Peyer's patch (tissue), 4 donors: ENCODE measurements around the gene EVC2.

Experiments
- POLR2A ChIP-seq, 2 donors: fragments of 450-650 bp; IDR thresholded peaks; one replicate each; pipeline ENCODE4 v1.5.1; 2017; ENCODE audit warnings: antibody characterized with exemption in 2 of 2, mild to moderate bottlenecking in 2 of 2, moderate library complexity in 2 of 2
- TF ChIP-seq, protein P1 (sequence below), 6 experiments: fragments of 450-650 bp in 4 of 6; fragments of 200-600 bp in 2 of 6; sonication (generic) in 1 of 6; IDR thresholded peaks; one replicate each; pipeline ENCODE4 v1.5.1; 2017 to 2019; ENCODE audit warnings: antibody characterized with exemption in 6 of 6, mild to moderate bottlenecking in 3 of 6, moderate library complexity in 1 of 6

DNA sequence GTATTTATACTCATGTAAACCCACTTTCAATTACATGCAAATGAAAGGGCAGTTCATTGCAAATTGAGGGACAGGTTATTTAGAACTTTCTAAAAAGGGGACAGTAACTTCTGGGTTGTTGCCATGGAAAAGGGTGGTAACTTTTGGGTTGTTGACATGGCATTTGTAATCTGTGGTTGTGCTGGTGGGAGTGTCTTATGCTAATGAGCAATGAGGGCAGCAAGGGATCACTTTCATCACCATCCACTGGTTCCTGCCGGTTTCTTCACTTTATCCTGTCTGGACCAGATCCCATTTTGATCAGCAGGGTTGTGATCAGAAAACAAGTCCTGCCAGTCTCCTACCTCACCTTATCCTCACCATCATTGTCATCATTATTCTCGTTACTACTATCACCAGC lies 34.6 kb upstream of the EVC2 start:
- TF ChIP-seq, protein P1, sequence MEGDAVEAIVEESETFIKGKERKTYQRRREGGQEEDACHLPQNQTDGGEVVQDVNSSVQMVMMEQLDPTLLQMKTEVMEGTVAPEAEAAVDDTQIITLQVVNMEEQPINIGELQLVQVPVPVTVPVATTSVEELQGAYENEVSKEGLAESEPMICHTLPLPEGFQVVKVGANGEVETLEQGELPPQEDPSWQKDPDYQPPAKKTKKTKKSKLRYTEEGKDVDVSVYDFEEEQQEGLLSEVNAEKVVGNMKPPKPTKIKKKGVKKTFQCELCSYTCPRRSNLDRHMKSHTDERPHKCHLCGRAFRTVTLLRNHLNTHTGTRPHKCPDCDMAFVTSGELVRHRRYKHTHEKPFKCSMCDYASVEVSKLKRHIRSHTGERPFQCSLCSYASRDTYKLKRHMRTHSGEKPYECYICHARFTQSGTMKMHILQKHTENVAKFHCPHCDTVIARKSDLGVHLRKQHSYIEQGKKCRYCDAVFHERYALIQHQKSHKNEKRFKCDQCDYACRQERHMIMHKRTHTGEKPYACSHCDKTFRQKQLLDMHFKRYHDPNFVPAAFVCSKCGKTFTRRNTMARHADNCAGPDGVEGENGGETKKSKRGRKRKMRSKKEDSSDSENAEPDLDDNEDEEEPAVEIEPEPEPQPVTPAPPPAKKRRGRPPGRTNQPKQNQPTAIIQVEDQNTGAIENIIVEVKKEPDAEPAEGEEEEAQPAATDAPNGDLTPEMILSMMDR (IDR thresholded peaks at IDR 0.05): no peak
- TF ChIP-seq POLR2A (IDR thresholded peaks at IDR 0.05): no peak
